Upper lobe of left lung (tissue), 4 donors: ENCODE results near the gene EPHB3.

ENCODE experiments used
- EP300 ChIP-seq, 4 donors: sonication (generic); formaldehyde crosslinking; IDR thresholded peaks; one replicate each; pipeline ENCODE4 v1.5.1; 2017; ENCODE audit warnings: antibody characterized with exemption in 4 of 4, control low read depth in 2 of 4
- POLR2A ChIP-seq, 4 donors: fragments of 450-650 bp; IDR thresholded peaks; one replicate each; pipeline ENCODE4 v1.5.1; 2016 to 2017; ENCODE audit warnings: antibody characterized with exemption in 4 of 4, mild to moderate bottlenecking in 2 of 4
- POLR2AphosphoS5 ChIP-seq, 2 donors: sonication (generic); formaldehyde crosslinking; IDR thresholded peaks; one replicate each; pipeline ENCODE4 v1.5.1; 2017; ENCODE audit warnings: antibody characterized with exemption in 2 of 2
- TF ChIP-seq, protein P1 (sequence below), 6 experiments: fragments of 450-650 bp in 4 of 6; fragments of 200-600 bp in 2 of 6; sonication (generic) in 2 of 6; IDR thresholded peaks; one replicate each; pipeline ENCODE4 v1.5.1; 2016 to 2019; ENCODE audit warnings: antibody characterized with exemption in 6 of 6

GRCh38 chr3:184579513-184579912 lies 17.9 kb downstream of the EPHB3 start:
- TF ChIP-seq POLR2A (IDR thresholded peaks at IDR 0.05) (no peak), POLR2AphosphoS5 (IDR thresholded peaks at IDR 0.05) (no peak), EP300 (IDR thresholded peaks at IDR 0.05) (no peak)
- TF ChIP-seq, protein P1, sequence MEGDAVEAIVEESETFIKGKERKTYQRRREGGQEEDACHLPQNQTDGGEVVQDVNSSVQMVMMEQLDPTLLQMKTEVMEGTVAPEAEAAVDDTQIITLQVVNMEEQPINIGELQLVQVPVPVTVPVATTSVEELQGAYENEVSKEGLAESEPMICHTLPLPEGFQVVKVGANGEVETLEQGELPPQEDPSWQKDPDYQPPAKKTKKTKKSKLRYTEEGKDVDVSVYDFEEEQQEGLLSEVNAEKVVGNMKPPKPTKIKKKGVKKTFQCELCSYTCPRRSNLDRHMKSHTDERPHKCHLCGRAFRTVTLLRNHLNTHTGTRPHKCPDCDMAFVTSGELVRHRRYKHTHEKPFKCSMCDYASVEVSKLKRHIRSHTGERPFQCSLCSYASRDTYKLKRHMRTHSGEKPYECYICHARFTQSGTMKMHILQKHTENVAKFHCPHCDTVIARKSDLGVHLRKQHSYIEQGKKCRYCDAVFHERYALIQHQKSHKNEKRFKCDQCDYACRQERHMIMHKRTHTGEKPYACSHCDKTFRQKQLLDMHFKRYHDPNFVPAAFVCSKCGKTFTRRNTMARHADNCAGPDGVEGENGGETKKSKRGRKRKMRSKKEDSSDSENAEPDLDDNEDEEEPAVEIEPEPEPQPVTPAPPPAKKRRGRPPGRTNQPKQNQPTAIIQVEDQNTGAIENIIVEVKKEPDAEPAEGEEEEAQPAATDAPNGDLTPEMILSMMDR (IDR thresholded peaks at IDR 0.05), result no peak
